ENCODE data around the gene SENP8.

Gene SENP8

GRCh38 chr15:72184165-72184811 lies 66.1 kb downstream of the SENP8 start:
- DNase-seq (ENCODE audit: low read depth in 2 of 2), result peak in 1 of 2 donors; percentile 39
- TF ChIP-seq CTCF (IDR thresholded peaks at IDR 0.05; ENCODE audit: low read depth, low read length), result no peak
- H3K4me3 ChIP-seq (replicated peaks in 1 of 2; ENCODE audit: low read depth in 2 of 2, low read length in 2 of 2), result peak overlapping the region in 1 of 2 donors; percentile 9

- TF ChIP-seq CTCF (IDR thresholded peaks at IDR 0.05; ENCODE audit: low read depth, low read length), result no peak
- no peak overlapping the region for H3K4me3 ChIP-seq (replicated peaks in 1 of 2; ENCODE audit: low read depth in 2 of 2, low read length in 2 of 2)
- no peak for DNase-seq (ENCODE audit: low read depth in 2 of 2)
Measured at GRCh38 chr15:72189250-72189902, 71.2 kb downstream of the SENP8 start.

- DNase-seq (ENCODE audit: low read depth in 2 of 2), result no peak
- TF ChIP-seq CTCF (IDR thresholded peaks at IDR 0.05; ENCODE audit: low read depth, low read length), result no peak
- no peak overlapping the region for H3K4me3 ChIP-seq (replicated peaks in 1 of 2; ENCODE audit: low read depth in 2 of 2, low read length in 2 of 2)
Measured at GRCh38 chr15:72192416-72192815, 74.2 kb downstream of the SENP8 start.
